HG03139 (cell line): ENCODE measurements around the gene NXPH2.

Source experiments
- ATAC-seq: cut with Tn5 transposase; IDR thresholded peaks from one replicate; pipeline ENCODE4 v1.9.1; 2021; ENCODE audit not compliant: unreplicated experiment

NXPH2 gene

GRCh38 chr2:138779781-138780445 lies at the start of gene NXPH2:
Gene NXPH2, minus strand, starts transcription at chr2:138780390. Its CDS starts 149 bp downstream, at chr2:138780241.
- ATAC-seq = no peak

- no peak for ATAC-seq
Observed at GRCh38 chr2:138829326-138829919, 49.2 kb upstream of the NXPH2 start.

- peak; percentile 74 for ATAC-seq
Observed at GRCh38 chr2:138827426-138828054, 47.4 kb upstream of the NXPH2 start.

- ATAC-seq = no peak
Observed at GRCh38 chr2:138823666-138824065, 43.5 kb upstream of the NXPH2 start.

- no peak for ATAC-seq
Observed at GRCh38 chr2:138819964-138820363, 39.8 kb upstream of the NXPH2 start.

- ATAC-seq = no peak
Observed at GRCh38 chr2:138818556-138818955, 38.4 kb upstream of the NXPH2 start.

- no peak for ATAC-seq
Observed at GRCh38 chr2:138814123-138814898, 34.1 kb upstream of the NXPH2 start.

GRCh38 chr2:138811431-138811830 lies 31.2 kb upstream of the NXPH2 start:
- no peak for ATAC-seq

GRCh38 chr2:138794724-138795123 lies 14.5 kb upstream of the NXPH2 start:
- no peak for ATAC-seq

- ATAC-seq = no peak
Observed at GRCh38 chr2:138787053-138787666, 7.0 kb upstream of the NXPH2 start.

GRCh38 chr2:138782383-138782782 lies 2.2 kb upstream of the NXPH2 start:
- ATAC-seq = no peak

GRCh38 chr2:138780908-138781307 lies 718 bp upstream of the NXPH2 start:
- ATAC-seq = no peak

- ATAC-seq = no peak
Observed at GRCh38 chr2:138780446-138780880, 273 bp upstream of the NXPH2 start.

- no peak for ATAC-seq
Observed at GRCh38 chr2:138779406-138779780, 797 bp downstream of the NXPH2 start.

- no peak for ATAC-seq
Observed at GRCh38 chr2:138777996-138778395, 2.2 kb downstream of the NXPH2 start.

- ATAC-seq = no peak
Observed at GRCh38 chr2:138775736-138776135, 4.5 kb downstream of the NXPH2 start.

- ATAC-seq = no peak
Observed at GRCh38 chr2:138771534-138771933, 8.7 kb downstream of the NXPH2 start.

GRCh38 chr2:138767101-138767500 lies 13.1 kb downstream of the NXPH2 start:
- no peak for ATAC-seq

- ATAC-seq = no peak
Observed at GRCh38 chr2:138766464-138766863, 13.7 kb downstream of the NXPH2 start.

- no peak for ATAC-seq
Observed at GRCh38 chr2:138763971-138764370, 16.2 kb downstream of the NXPH2 start.

- no peak for ATAC-seq
Observed at GRCh38 chr2:138762533-138762932, 17.7 kb downstream of the NXPH2 start.
